HCT116 (cell line): ENCODE results near the gene DLG2.

Source experiments
- CTCF ChIP-seq, 3 experiments: fragments of 200-600 bp in 1 of 3; sonication (generic) in 1 of 3; IDR thresholded peaks in 2 of 3; conservative IDR thresholded peaks in 1 of 3; 2 replicates each; pipeline ENCODE4 v1.5.1; 2012 to 2017; ENCODE audit warnings: low read depth in 2 of 3, low read length in 2 of 3, antibody characterized with exemption in 1 of 3, borderline replicate concordance in 1 of 3, control low read depth in 1 of 3, mild to moderate bottlenecking in 1 of 3, mixed read lengths in 1 of 3, mixed run types in 1 of 3, moderate library complexity in 1 of 3; ENCODE audit not compliant: insufficient read depth in 1 of 3
- EZH2 ChIP-seq: fragments of 200-600 bp; sonication (generic); IDR thresholded peaks from 2 replicates; pipeline ENCODE4 v1.6.1; 2017; ENCODE audit warnings: antibody characterized with exemption, mixed run types
- JUND ChIP-seq: IDR thresholded peaks from 2 replicates; pipeline ENCODE4 v1.6.1; 2012
- POLR2A ChIP-seq: IDR thresholded peaks from 2 replicates; pipeline ENCODE4 v1.7.0; 2011; ENCODE audit warnings: borderline replicate concordance; ENCODE audit not compliant: insufficient read depth, insufficient read length; ENCODE audit errors: extremely low read depth
- ZBTB33 ChIP-seq: IDR thresholded peaks from 2 replicates; pipeline ENCODE4 v1.6.1; 2011; ENCODE audit warnings: mild to moderate bottlenecking, low read length, moderate library complexity; ENCODE audit not compliant: insufficient replicate concordance; ENCODE audit errors: extremely low read depth
- ZFX ChIP-seq: fragments of 450-650 bp; IDR thresholded peaks from 2 replicates; pipeline ENCODE4 v1.6.1; 2017

- no peak for TF ChIP-seq CTCF (IDR thresholded peaks at IDR 0.05 in 2 of 3, conservative IDR thresholded peaks at IDR 0.05 in 1 of 3; ENCODE audit: borderline replicate concordance in 1 of 3, insufficient read depth in 1 of 3, low read depth in 2 of 3, low read length in 2 of 3)
- TF ChIP-seq ZFX = no peak
- TF ChIP-seq EZH2 = no peak
- no peak for TF ChIP-seq ZBTB33
- TF ChIP-seq JUND = no peak
- TF ChIP-seq POLR2A = no peak
Measured at GRCh38 chr11:84396521-84396920, 1230.6 kb downstream of the DLG2 start.
